ENCODE data around the gene KCNJ1.

DNA sequence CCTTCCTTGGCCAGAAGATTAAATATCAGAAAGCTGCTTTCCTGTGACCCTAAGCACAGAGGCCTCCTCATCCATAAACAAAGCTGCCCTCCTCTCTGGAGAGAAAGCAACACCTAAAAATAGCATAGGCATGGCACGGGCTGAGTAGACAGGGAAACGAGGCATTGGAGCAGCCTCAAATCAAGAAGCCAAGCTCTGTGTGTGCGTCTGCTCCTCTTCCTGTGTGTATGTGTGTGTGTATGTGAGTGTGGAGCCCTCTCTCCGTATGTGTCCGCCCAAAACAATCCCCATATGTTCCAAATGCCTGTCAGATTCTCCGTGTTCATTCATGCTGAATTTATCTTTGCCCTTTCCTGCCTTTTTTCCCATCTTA, 48.0 kb upstream of the KCNJ1 start:
- TF ChIP-seq, protein P1, sequence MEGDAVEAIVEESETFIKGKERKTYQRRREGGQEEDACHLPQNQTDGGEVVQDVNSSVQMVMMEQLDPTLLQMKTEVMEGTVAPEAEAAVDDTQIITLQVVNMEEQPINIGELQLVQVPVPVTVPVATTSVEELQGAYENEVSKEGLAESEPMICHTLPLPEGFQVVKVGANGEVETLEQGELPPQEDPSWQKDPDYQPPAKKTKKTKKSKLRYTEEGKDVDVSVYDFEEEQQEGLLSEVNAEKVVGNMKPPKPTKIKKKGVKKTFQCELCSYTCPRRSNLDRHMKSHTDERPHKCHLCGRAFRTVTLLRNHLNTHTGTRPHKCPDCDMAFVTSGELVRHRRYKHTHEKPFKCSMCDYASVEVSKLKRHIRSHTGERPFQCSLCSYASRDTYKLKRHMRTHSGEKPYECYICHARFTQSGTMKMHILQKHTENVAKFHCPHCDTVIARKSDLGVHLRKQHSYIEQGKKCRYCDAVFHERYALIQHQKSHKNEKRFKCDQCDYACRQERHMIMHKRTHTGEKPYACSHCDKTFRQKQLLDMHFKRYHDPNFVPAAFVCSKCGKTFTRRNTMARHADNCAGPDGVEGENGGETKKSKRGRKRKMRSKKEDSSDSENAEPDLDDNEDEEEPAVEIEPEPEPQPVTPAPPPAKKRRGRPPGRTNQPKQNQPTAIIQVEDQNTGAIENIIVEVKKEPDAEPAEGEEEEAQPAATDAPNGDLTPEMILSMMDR (conservative IDR thresholded peaks at IDR 0.05; ENCODE audit: low read depth, low read length) = no peak
- TF ChIP-seq EZH2phosphoT487 (IDR thresholded peaks at IDR 0.05; ENCODE audit: borderline replicate concordance, low read length) = no peak
